Tibial artery (tissue), 4 donors: ENCODE data around the gene CACNA1H.

ENCODE experiments used
- DNase-seq, 2 donors: peaks; one replicate each; pipeline ENCODE4 v3.0.0-alpha.2; 2019
- H3K27ac ChIP-seq, 2 donors: fragments of 200-600 bp; sonication (generic) in 1 of 2; 1 replicate in 1 of 2; 2 replicates in 1 of 2; pipeline ENCODE4 v1.5.1; 2018 to 2019; ENCODE audit warnings: mild to moderate bottlenecking in 1 of 2
- H3K27me3 ChIP-seq, 2 donors: fragments of 200-600 bp; sonication (generic) in 1 of 2; one replicate each; pipeline versions ENCODE4 v1.5.1 to v1.6.0; 2016 to 2019
- H3K36me3 ChIP-seq, 3 donors: fragments of 200-600 bp; sonication (generic) in 2 of 3; one replicate each; pipeline ENCODE4 v1.5.1; 2016 to 2019; ENCODE audit warnings: mild to moderate bottlenecking in 2 of 3
- H3K4me1 ChIP-seq, 4 donors: fragments of 200-600 bp; sonication (generic) in 2 of 4; 1 replicate in 3 of 4; 2 replicates in 1 of 4; pipeline ENCODE4 v1.5.1; 2016 to 2019
- H3K4me3 ChIP-seq, 2 donors: fragments of 200-600 bp; sonication (generic) in 1 of 2; 1 replicate in 1 of 2; 2 replicates in 1 of 2; pipeline ENCODE4 v1.5.1; 2018 to 2019; ENCODE audit warnings: mild to moderate bottlenecking in 2 of 2
- H3K9me3 ChIP-seq, 3 donors: fragments of 200-600 bp; sonication (generic) in 1 of 3; one replicate each; pipeline ENCODE4 v1.5.1; 2016 to 2019
- CTCF ChIP-seq, 2 experiments: fragments of 200-600 bp in 1 of 2; fragments of 450-650 bp in 1 of 2; IDR thresholded peaks; one replicate each; pipeline ENCODE4 v1.5.1; 2017 to 2019; ENCODE audit warnings: antibody characterized with exemption in 2 of 2, mild to moderate bottlenecking in 1 of 2, moderate library complexity in 1 of 2
- intact Hi-C: fragments of 100-400 bp; cut with DNase I; formaldehyde crosslinking; loops from one replicate; pipeline ENCODE4 v1.15.0; 2023; ENCODE audit warnings: low total_unique reads

The CACNA1H gene

GRCh38 chr16:1261131-1261892, 108.4 kb downstream of the CACNA1H start:
- no peaks in the 10 kb centered on the region for H3K36me3 ChIP-seq
- peaks cover 0 to 16% (median 0%) of the 10 kb centered on the region in 4 donors for H3K4me1 ChIP-seq
- no peak for TF ChIP-seq CTCF (IDR thresholded peaks at IDR 0.05)
- DNase-seq = no peak
- H3K27me3 ChIP-seq = peaks cover 0 to 83% of the 10 kb centered on the region in 2 donors
- H3K9me3 ChIP-seq = no peaks in the 10 kb centered on the region
- H3K4me3 ChIP-seq = no peak overlapping the region
- intact Hi-C loops = no loop called here
- no peak overlapping the region for H3K27ac ChIP-seq

- no peaks in the 10 kb centered on the region for H3K9me3 ChIP-seq
- TF ChIP-seq CTCF (IDR thresholded peaks at IDR 0.05) = no peak
- intact Hi-C loops = no loop called here
Measured at GRCh38 chr16:1262210-1262845, 109.4 kb downstream of the CACNA1H start.

GRCh38 chr16:1262846-1263221, 109.9 kb downstream of the CACNA1H start:
- Histone ChIP-seq H3K4me1 (peaks cover 0 to 16% (median 0%) of the 10 kb centered on the region in 4 donors), H3K4me3 (no peak overlapping the region), H3K9me3 (no peaks in the 10 kb centered on the region), H3K36me3 (no peaks in the 10 kb centered on the region), H3K27me3 (peaks cover 0 to 74% of the 10 kb centered on the region in 2 donors), H3K27ac (no peak overlapping the region)
- TF ChIP-seq CTCF (IDR thresholded peaks at IDR 0.05) = no peak
- DNase-seq = no peak
- intact Hi-C loops = no loop called here

More at GRCh38 chr16:1262210-1262845, 109.4 kb downstream of the CACNA1H start:
- Histone ChIP-seq H3K36me3 (no peaks in the 10 kb centered on the region), H3K27ac (no peak overlapping the region), H3K4me1 (peaks cover 0 to 16% (median 0%) of the 10 kb centered on the region in 4 donors), H3K4me3 (no peak overlapping the region), H3K27me3 (peaks cover 0 to 79% of the 10 kb centered on the region in 2 donors)
- no peak for DNase-seq

GRCh38 chr16:1263591-1264344, 110.9 kb downstream of the CACNA1H start:
- peaks cover 0 to 70% of the 10 kb centered on the region in 2 donors for H3K27me3 ChIP-seq
- no peak for DNase-seq

More at GRCh38 chr16:1263591-1264344, 110.9 kb downstream of the CACNA1H start:
- no peak overlapping the region for H3K27ac ChIP-seq
- H3K4me3 ChIP-seq = no peak overlapping the region
- no peaks in the 10 kb centered on the region for H3K9me3 ChIP-seq
- intact Hi-C loops = no loop called here
- H3K36me3 ChIP-seq = no peaks in the 10 kb centered on the region
- peaks cover 0 to 16% (median 0%) of the 10 kb centered on the region in 4 donors for H3K4me1 ChIP-seq
- TF ChIP-seq CTCF (IDR thresholded peaks at IDR 0.05) = no peak
